ENCODE results near the gene SLC16A5. TPM values are rescaled to one million over a fixed set of nuclear protein-coding genes. Genes with fewer than 3 reads are reported as not detected.
"Not testable (repeated sequence)": the region's sequence is repeated elsewhere in the genome, so short reads cannot be mapped to it uniquely, and the experiment has no call there.

SLC16A5 gene
- total RNA-seq, 1 donor = 5.6 TPM

DNA sequence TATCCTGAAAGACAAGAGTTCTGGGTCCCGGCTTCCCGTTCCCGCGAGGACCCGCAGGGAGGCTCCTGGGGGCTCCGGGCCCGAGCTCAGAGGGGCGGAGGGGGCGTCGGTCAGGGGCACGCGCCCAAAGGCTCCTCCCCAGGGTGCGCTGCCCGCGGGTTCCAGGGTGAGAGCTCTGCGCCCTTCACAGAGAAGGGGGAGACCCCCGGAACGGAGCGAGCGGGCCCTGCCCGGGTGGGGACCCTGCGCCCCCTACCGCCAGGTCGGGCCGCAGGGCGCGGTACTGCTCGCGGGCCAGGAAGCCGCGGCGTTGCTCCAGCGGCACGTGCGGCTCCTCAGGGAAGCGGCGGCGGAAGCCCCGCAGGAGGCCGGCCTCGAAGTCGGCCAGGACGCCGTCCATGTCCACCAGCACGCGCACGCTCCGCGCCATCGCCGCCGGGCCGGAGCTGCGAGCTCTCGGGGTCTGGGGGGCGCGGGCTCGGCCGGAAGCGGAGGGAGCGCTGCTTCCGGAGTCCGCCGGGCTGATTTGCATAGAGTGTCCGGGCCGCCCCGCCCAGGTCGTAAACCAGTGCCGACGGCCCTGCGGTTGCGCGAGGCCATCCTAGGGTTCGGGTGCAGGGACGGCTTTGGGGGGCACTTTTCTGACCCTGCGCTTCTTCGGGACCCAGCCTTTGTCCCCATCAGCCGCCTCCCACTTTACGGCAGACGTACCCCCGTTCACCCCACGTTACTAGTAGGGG, 43.7 kb downstream of the SLC16A5 start, which contains the start of gene NT5C:
Gene NT5C (minus strand): TSS at position 465 of the 740 bp plus-strand sequence. CDS start 35 bp downstream, at position 430.
- TF ChIP-seq, protein P1, sequence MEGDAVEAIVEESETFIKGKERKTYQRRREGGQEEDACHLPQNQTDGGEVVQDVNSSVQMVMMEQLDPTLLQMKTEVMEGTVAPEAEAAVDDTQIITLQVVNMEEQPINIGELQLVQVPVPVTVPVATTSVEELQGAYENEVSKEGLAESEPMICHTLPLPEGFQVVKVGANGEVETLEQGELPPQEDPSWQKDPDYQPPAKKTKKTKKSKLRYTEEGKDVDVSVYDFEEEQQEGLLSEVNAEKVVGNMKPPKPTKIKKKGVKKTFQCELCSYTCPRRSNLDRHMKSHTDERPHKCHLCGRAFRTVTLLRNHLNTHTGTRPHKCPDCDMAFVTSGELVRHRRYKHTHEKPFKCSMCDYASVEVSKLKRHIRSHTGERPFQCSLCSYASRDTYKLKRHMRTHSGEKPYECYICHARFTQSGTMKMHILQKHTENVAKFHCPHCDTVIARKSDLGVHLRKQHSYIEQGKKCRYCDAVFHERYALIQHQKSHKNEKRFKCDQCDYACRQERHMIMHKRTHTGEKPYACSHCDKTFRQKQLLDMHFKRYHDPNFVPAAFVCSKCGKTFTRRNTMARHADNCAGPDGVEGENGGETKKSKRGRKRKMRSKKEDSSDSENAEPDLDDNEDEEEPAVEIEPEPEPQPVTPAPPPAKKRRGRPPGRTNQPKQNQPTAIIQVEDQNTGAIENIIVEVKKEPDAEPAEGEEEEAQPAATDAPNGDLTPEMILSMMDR (IDR thresholded peaks at IDR 0.05; ENCODE audit: insufficient read depth, low read depth, low read length) = peak; percentile 68
- peak; percentile 80 for DNase-seq (ENCODE audit: low read depth)
- peak within 1 kb of the TSS; percentile 83 for H3K4me3 ChIP-seq (ENCODE audit: low read depth, low read length)

DNA sequence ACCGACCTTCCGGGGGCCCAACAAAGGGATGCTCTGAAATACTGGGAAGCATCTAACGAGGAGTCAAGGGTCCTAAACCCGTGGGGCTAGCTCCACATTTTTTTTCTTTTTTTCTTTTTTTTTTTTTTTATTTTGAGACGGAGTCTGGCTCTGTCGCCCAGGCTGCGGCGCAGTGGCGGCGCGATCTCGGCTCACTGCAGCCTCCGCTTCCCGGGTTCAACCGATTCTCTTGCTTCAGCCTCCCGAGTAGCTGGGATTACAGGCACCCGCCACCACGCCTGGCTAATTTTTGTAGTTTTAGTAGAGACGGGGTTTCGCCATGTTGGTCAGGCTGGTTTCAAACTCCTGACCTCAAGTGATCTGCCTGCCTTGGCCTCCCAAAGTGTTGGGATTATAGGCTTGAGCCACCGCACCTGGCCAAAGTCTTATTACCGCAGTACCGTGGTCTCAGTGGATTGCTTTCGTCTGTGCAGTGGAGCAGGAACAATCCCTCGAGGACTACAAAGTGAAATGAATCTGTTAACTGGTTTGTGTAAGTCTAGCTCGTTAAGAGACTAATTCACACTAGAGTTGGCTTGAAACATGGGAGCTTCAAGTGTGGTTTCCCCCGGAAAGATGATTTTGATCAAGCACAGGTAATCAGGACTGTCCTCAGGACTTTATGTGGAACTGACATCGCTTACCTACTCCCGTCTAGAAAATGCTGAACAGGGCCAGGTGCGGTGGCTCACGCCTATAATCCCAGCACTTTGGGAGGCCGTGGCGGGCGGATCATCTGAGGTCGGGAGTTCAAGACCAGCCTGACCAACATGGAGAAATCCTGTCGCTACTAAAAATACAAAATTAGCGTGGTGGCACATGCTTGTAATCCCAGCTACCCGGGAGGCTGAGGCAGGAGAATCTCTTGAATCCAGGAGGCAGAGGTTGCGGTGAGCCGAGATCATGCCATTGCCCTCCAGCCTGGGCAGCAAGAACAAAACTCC, 44.6 kb downstream of the SLC16A5 start:
- not testable (repeated sequence) for DNase-seq (ENCODE audit: low read depth)

DNA sequence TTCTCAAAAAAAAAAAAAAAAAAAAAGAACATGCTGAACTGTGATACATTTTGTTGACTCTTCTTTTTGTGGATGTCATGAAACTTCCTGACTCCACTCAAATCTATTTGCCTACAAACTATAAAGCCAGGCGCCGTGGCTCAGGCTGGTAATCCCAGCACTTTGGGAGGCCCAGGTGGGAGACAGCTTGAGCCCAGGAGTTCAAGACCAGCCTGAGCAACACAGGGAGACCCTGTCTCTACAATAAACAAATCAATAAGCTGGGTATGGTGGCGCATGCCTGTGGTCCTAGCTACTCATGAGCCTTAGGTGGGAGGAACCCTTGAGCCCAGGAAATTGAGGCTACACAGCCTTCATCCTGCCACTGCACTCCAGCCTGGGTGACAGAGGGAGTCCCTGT, 45.2 kb downstream of the SLC16A5 start:
- no peak for DNase-seq (ENCODE audit: low read depth)
- TF ChIP-seq, protein P1 (IDR thresholded peaks at IDR 0.05; ENCODE audit: insufficient read depth, low read depth, low read length) = no peak
- no peak overlapping the region for H3K4me3 ChIP-seq (ENCODE audit: low read depth, low read length)

More for the DNA sequence above, 44.6 kb downstream of the SLC16A5 start:
- H3K4me3 ChIP-seq (ENCODE audit: low read depth, low read length) = peak overlapping the region; percentile 83

DNA sequence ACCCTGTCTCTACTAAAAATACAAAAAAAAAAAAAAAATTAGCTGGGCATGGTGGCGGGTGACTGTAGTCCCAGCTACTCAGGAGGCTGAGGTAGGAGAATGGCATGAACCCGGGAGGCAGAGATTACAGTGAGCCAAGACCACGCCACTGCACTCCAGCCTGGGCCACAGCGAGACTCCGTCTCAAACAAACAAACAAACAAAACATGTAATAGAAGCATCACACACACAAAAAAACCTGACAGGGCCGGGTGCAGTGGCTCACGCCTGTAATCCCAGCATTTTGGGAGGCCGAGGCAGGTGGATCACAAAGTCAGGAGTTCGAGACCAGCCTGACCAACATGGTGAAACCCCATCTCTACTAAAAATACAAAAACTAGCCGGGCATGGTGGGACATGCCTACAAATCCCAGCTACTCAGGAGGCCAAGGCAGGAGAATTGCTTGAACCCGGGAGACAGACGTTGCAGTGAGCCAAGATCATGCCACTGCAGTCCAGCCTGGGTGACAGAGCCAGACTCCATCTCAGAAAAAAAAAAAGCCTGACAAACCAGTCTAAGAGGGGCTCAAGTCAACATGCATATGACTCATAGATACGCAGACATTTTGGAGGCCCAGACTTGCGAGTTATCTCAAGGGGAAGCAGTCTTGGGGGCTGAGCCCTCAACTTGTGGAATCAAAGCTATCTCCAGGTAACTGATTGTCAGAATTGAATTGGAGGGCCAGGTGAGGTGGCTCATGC, 46.0 kb downstream of the SLC16A5 start:
- DNase-seq (ENCODE audit: low read depth); H3K4me3 ChIP-seq (ENCODE audit: low read depth, low read length): not testable (repeated sequence)

DNA sequence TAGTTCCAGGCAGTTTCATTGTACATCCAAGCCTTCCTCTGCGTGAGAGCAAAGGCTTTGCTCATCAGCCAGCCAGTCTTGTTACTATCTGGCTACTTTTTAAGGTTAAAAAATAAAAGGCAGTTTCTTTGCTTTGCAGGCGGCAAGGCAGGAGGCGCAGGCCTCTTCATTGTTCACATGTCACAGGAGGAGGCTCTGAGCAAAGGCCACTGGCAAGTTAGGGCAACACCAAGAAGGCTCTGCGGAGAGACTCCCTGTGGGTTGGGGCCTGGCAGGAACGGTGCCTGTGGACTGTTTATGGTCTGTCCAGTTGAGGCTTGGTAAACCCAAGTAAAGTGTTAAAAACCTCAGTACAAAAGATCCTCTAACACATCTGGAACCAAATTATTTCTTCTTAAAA, 47.7 kb downstream of the SLC16A5 start:
- no peak overlapping the region for H3K4me3 ChIP-seq (ENCODE audit: low read depth, low read length)
- DNase-seq (ENCODE audit: low read depth) = no peak
- TF ChIP-seq, protein P1 (IDR thresholded peaks at IDR 0.05; ENCODE audit: insufficient read depth, low read depth, low read length) = no peak

DNA sequence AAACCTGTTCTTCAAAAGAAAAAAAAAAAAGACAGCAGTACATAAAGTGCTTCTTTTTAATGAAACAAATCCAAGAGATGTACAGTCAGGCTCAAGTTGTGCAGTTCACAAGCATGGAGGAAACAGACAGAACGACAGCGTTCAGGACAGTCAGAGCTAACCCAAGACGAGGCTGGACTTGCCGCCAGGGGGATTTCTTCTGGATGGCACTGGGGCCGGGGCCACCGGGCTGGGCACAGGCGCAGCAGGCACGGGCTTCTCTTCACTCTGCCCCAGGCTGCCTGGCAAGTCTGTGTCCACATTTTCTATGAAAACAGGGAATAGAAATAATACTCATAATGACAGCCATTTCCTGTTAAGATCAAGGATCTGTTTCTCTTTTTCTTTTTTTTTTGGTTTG, 48.2 kb downstream of the SLC16A5 start:
- TF ChIP-seq, protein P1 (IDR thresholded peaks at IDR 0.05; ENCODE audit: insufficient read depth, low read depth, low read length) = no peak
- no peak for DNase-seq (ENCODE audit: low read depth)
- H3K4me3 ChIP-seq (ENCODE audit: low read depth, low read length) = no peak overlapping the region

DNA sequence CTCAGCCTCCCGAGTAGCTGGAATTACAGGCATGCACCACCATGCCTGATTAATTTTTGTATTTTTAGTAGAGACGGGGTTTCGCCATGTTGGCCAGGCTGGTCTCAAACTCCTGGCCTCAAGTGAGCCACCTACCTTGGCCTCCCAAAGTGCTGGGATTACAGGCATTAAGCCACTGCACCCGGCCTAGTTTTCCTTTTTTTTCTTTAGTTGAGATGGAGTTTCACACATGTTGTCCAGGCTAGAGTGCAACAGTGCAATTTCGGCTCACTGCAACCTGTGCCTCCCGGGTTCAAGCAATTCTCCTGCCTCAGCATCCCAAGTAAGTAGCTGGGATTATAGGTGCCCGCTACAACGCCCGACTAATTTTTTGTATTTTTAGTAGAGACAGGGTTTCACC, 50.0 kb downstream of the SLC16A5 start:
- not testable (repeated sequence) for DNase-seq (ENCODE audit: low read depth); H3K4me3 ChIP-seq (ENCODE audit: low read depth, low read length)

DNA sequence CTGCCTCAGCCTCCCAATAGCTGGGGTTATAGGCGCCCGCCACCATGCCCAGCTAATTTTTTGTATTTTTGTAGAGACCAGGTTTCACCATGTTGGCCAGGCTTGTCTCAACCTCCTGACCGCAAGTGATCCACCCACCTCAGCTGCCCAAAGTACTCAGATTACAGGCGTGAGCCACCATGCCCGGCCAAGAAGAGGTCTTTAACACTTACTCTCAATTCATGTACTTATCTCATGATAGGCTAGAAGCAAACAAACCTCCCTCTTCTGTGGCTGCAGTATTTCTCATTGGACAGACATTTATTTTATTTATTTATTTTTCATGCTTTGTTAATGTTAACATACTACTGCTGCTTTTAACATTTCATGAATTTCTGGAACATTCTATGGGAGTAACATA, 50.8 kb downstream of the SLC16A5 start:
- TF ChIP-seq, protein P1 (IDR thresholded peaks at IDR 0.05; ENCODE audit: insufficient read depth, low read depth, low read length) = no peak
- DNase-seq (ENCODE audit: low read depth) = no peak
- H3K4me3 ChIP-seq (ENCODE audit: low read depth, low read length) = no peak overlapping the region
